Measurements from ENCODE around the gene ROGDI. TPM values are rescaled to one million over a fixed set of nuclear protein-coding genes. Genes with fewer than 3 reads are reported as not detected.

ROGDI gene
- total RNA-seq, 2 experiments from 2014 or later: 9.4 to 11.0 TPM

DNA sequence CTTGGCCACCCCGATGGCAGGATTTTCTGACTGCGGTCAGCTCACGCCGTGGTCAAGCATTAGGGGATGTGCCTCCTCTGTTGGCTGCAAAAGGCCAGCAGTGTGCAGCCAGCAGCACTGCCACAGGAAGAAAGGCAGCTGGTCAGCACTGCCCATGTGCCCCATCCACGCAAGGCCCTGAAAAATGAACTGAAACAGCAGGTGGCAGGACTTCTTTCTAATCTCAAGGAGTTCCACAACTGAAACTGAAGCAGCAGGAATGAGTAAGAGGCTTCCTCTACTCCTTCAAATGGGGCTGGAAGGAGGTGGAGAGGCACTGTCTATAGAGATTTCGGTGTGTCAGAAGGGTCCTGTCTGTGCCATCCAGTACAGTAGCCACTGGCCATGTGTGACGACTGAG lies 38.6 kb downstream of the ROGDI start:
- H3K36me3 ChIP-seq (ENCODE audit: insufficient read depth, low read length): peaks cover 48% of the 10 kb centered on the region
- H3K27me3 ChIP-seq (ENCODE audit: control insufficient read depth in 1 of 2, insufficient read depth in 2 of 2, low read length in 2 of 2): no peaks in the 10 kb centered on the region
- H3K4me3 ChIP-seq (ENCODE audit: low read length): no peak overlapping the region
- Mint-ChIP-seq H3K27me3 (no peaks in the 10 kb centered on the region), H3K36me3 (ENCODE audit: low read depth) (peaks cover 70% of the 10 kb centered on the region), H3K27ac (no peak overlapping the region), H3K4me3 (peak overlapping the region; percentile 42), H3K4me1 (ENCODE audit: low read depth) (peaks cover 32% of the 10 kb centered on the region), H3K9me3 (no peaks in the 10 kb centered on the region)
- TF ChIP-seq, protein P1, sequence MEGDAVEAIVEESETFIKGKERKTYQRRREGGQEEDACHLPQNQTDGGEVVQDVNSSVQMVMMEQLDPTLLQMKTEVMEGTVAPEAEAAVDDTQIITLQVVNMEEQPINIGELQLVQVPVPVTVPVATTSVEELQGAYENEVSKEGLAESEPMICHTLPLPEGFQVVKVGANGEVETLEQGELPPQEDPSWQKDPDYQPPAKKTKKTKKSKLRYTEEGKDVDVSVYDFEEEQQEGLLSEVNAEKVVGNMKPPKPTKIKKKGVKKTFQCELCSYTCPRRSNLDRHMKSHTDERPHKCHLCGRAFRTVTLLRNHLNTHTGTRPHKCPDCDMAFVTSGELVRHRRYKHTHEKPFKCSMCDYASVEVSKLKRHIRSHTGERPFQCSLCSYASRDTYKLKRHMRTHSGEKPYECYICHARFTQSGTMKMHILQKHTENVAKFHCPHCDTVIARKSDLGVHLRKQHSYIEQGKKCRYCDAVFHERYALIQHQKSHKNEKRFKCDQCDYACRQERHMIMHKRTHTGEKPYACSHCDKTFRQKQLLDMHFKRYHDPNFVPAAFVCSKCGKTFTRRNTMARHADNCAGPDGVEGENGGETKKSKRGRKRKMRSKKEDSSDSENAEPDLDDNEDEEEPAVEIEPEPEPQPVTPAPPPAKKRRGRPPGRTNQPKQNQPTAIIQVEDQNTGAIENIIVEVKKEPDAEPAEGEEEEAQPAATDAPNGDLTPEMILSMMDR (IDR thresholded peaks at IDR 0.05): no peak
- DNase-seq (no peak), ATAC-seq (ENCODE audit: poor library complexity) (no peak)
- ChIA-PET POLR2A (interaction anchor here (0.8 kb wide), 1 partner anchor 30 kb away, joined by 3 read pairs; the partner anchor contains the start of genes ANKS3 and DNAAF8), CTCF (no interaction called here)
- intact Hi-C loops (cut with DNase I, micrococcal nuclease): no loop called here
- no peaks in the 10 kb centered on the region for H3K9me3 ChIP-seq (ENCODE audit: control insufficient read depth in 1 of 2, insufficient read depth in 1 of 2, low read length in 2 of 2)
- no peak overlapping the region for H3K27ac ChIP-seq (ENCODE audit: low read depth in 1 of 2, low read length in 2 of 2)
- peaks cover 35% of the 10 kb centered on the region for H3K4me1 ChIP-seq (ENCODE audit: insufficient read depth, low read length)

- DNase-seq (no peak), ATAC-seq (ENCODE audit: poor library complexity) (no peak)
- intact Hi-C loops (cut with DNase I, micrococcal nuclease): no loop called here
- peaks cover 18% of the 10 kb centered on the region for H3K4me1 Mint-ChIP-seq (ENCODE audit: low read depth)
- H3K36me3 Mint-ChIP-seq (ENCODE audit: low read depth): peaks cover 76% of the 10 kb centered on the region
- no peaks in the 10 kb centered on the region for H3K27me3 Mint-ChIP-seq
- H3K9me3 ChIP-seq (ENCODE audit: control insufficient read depth in 1 of 2, insufficient read depth in 1 of 2, low read length in 2 of 2): no peaks in the 10 kb centered on the region
- H3K4me1 ChIP-seq (ENCODE audit: insufficient read depth, low read length): peaks cover 21% of the 10 kb centered on the region
- no peaks in the 10 kb centered on the region for H3K9me3 Mint-ChIP-seq
- H3K36me3 ChIP-seq (ENCODE audit: insufficient read depth, low read length): peaks cover 57% of the 10 kb centered on the region
- no peak overlapping the region for H3K4me3 ChIP-seq (ENCODE audit: low read length)
- no peaks in the 10 kb centered on the region for H3K27me3 ChIP-seq (ENCODE audit: control insufficient read depth in 1 of 2, insufficient read depth in 2 of 2, low read length in 2 of 2)
- TF ChIP-seq, protein P1 (IDR thresholded peaks at IDR 0.05): no peak
- no peak overlapping the region for H3K4me3 Mint-ChIP-seq
- no peak overlapping the region for H3K27ac ChIP-seq (ENCODE audit: low read depth in 1 of 2, low read length in 2 of 2)
- POLR2A ChIA-PET: no interaction called here
- no peak overlapping the region for H3K27ac Mint-ChIP-seq
- CTCF ChIA-PET: no interaction called here
Measured at GRCh38 chr16:4762205-4762604, 40.2 kb downstream of the ROGDI start.

GRCh38 chr16:4760221-4760910 lies 42.1 kb downstream of the ROGDI start:
- H3K27ac Mint-ChIP-seq: no peak overlapping the region
- H3K9me3 Mint-ChIP-seq: no peaks in the 10 kb centered on the region
- intact Hi-C loops (cut with DNase I, micrococcal nuclease): no loop called here
- DNase-seq (no peak), ATAC-seq (ENCODE audit: poor library complexity) (no peak)
- H3K27ac ChIP-seq (ENCODE audit: low read depth in 1 of 2, low read length in 2 of 2): no peak overlapping the region
- CTCF ChIA-PET: no interaction called here
- no peak overlapping the region for H3K4me3 ChIP-seq (ENCODE audit: low read length)
- H3K27me3 Mint-ChIP-seq: no peaks in the 10 kb centered on the region
- H3K9me3 ChIP-seq (ENCODE audit: control insufficient read depth in 1 of 2, insufficient read depth in 1 of 2, low read length in 2 of 2): no peaks in the 10 kb centered on the region
- no peak overlapping the region for H3K4me3 Mint-ChIP-seq
- TF ChIP-seq, protein P1 (IDR thresholded peaks at IDR 0.05): no peak
- peaks cover 64% of the 10 kb centered on the region for H3K36me3 ChIP-seq (ENCODE audit: insufficient read depth, low read length)
- H3K4me1 ChIP-seq (ENCODE audit: insufficient read depth, low read length): peaks cover 6% of the 10 kb centered on the region
- peaks cover 6% of the 10 kb centered on the region for H3K4me1 Mint-ChIP-seq (ENCODE audit: low read depth)
- peaks cover 80% of the 10 kb centered on the region for H3K36me3 Mint-ChIP-seq (ENCODE audit: low read depth)
- POLR2A ChIA-PET: no interaction called here
- no peaks in the 10 kb centered on the region for H3K27me3 ChIP-seq (ENCODE audit: control insufficient read depth in 1 of 2, insufficient read depth in 2 of 2, low read length in 2 of 2)
